ENCODE measurements around the gene PKD2L1.

DNA sequence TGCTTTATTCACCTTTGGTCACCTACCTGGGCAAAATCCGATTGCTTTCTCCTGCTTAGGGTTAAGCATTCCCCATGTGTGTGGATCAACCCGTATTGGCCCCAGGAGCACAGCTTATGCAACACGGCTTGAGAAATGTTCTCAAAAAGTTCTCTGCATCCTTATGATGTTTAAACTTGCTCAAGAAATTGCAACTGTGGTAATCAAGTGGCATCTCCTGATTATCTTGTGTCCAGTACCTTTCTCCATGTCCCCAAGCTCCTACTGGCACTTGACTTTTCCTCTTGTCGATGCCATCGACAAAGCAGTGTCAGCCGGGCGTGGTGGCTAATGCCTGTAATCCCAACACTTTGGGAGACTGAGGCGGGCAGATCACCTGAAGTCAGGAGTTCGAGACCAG lies 4.7 kb upstream of the PKD2L1 start:
- TF ChIP-seq, protein P1, sequence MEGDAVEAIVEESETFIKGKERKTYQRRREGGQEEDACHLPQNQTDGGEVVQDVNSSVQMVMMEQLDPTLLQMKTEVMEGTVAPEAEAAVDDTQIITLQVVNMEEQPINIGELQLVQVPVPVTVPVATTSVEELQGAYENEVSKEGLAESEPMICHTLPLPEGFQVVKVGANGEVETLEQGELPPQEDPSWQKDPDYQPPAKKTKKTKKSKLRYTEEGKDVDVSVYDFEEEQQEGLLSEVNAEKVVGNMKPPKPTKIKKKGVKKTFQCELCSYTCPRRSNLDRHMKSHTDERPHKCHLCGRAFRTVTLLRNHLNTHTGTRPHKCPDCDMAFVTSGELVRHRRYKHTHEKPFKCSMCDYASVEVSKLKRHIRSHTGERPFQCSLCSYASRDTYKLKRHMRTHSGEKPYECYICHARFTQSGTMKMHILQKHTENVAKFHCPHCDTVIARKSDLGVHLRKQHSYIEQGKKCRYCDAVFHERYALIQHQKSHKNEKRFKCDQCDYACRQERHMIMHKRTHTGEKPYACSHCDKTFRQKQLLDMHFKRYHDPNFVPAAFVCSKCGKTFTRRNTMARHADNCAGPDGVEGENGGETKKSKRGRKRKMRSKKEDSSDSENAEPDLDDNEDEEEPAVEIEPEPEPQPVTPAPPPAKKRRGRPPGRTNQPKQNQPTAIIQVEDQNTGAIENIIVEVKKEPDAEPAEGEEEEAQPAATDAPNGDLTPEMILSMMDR (IDR thresholded peaks at IDR 0.05; ENCODE audit: control extremely low read depth in 1 of 3, insufficient read depth in 1 of 3, low read depth in 1 of 3, low read length in 3 of 3): no peak
- TF ChIP-seq NRF1 (IDR thresholded peaks at IDR 0.05; ENCODE audit: low read depth, low read length) (no peak), CEBPB (IDR thresholded peaks at IDR 0.05; ENCODE audit: low read depth, low read length) (no peak), EGR1 (IDR thresholded peaks at IDR 0.05; ENCODE audit: borderline replicate concordance, low read depth, low read length) (no peak), RAD21 (IDR thresholded peaks at IDR 0.05 in 1 of 2, conservative IDR thresholded peaks at IDR 0.05 in 1 of 2; ENCODE audit: low read depth in 2 of 2, low read length in 2 of 2) (no peak), CTBP2 (IDR thresholded peaks at IDR 0.05; ENCODE audit: borderline replicate concordance, insufficient read depth, insufficient read length, low read length) (no peak), HDAC2 (IDR thresholded peaks at IDR 0.05; ENCODE audit: borderline replicate concordance in 1 of 2, low read depth in 2 of 2, low read length in 2 of 2) (no peak), POLR2A (IDR thresholded peaks at IDR 0.05; ENCODE audit: control extremely low read depth in 1 of 2, low read depth in 2 of 2, low read length in 2 of 2) (no peak), POLR2AphosphoS5 (IDR thresholded peaks at IDR 0.05; ENCODE audit: low read depth, low read length) (no peak), SP1 (IDR thresholded peaks at IDR 0.05; ENCODE audit: low read depth, low read length) (no peak), TCF12 (IDR thresholded peaks at IDR 0.05; ENCODE audit: low read depth, low read length) (no peak), RBBP5 (IDR thresholded peaks at IDR 0.05; ENCODE audit: borderline replicate concordance, low read depth, low read length) (no peak), ZNF274 (IDR thresholded peaks at IDR 0.05; ENCODE audit: borderline replicate concordance, extremely low read depth, low read length) (no peak)
- TF ChIP-seq, protein P2, sequence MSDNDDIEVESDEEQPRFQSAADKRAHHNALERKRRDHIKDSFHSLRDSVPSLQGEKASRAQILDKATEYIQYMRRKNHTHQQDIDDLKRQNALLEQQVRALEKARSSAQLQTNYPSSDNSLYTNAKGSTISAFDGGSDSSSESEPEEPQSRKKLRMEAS (IDR thresholded peaks at IDR 0.05): no peak

Data from H1 (cell line).